Kidney capillary endothelial cell (primary cell): ENCODE measurements around the gene TMPRSS12.
"Not testable (repeated sequence)": the region's sequence is repeated elsewhere in the genome, so short reads cannot be mapped to it uniquely, and the experiment has no call there.

ENCODE experiments used
- DNase-seq: peaks from one replicate; pipeline ENCODE4 v3.0.0-alpha.2; 2018; ENCODE audit warnings: low spot score

TMPRSS12 gene

DNA sequence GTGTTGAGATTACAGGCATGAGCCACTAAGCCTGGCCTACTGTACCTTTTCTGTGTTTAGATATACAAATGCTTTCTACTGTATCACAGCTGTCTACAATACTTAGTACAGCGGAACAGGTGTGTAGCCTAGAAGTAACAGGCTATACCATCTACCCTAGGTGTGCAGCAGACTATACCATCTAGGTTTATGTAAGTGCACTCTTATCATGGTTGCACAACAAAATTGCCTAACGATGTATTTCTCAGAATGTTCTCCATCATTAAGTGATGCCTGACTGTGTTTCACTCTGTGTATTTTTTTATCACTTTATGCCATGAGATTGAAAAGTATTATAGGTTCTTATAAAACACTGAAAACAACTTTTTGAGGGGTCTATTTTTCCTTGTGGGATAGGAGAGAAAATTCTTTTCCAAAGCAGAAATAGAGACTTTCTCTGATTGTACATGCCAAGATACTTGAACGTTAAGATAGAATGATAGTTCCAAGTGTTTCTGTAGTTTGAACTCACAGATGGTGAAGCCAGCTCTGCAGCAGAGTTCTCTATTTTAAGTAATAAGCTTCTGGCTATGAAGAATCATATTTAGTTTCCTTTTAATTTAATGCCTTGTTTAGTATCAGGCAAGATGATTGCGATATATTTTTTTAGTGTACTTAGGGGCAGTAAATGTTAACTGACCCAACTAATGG lies 17.0 kb downstream of the TMPRSS12 start:
- DNase-seq: no peak

DNA sequence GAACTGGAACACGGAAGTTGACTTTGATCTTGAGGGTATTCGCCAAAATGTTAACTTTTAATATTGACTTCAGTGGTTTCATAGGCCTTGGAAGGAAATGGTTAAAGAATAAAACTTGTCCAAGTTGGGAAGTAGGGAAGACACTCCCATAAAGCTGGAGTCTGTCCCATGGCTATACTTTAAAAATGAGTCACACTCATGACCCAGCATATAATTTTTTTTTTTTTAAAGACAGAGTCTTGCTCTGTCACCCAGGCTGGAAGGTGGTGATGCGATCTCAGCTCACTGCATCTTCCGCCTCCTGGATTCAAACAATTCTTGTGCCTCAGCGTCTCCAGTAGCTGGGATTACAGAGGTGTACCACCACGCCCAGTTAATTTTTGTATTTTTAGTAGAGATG lies 19.6 kb downstream of the TMPRSS12 start:
- DNase-seq: no peak

DNA sequence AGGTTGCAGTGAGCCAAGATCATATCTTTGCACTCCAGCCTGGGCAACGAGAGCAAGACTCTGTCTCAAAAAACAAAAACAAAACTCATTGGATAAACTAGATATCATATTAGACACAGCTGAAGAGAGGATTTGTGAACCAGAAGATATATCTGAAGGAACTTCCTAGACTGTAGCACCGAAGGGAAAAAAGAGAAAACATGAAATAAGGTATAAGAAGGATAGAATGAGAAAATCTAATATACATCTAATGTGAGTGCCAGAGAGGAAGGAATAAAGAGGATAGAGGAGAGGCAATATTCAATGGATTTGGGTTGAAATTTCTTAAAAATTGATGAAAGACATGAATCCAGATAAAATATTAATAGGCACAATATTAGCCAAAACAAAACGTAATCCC lies 22.5 kb downstream of the TMPRSS12 start:
- no peak for DNase-seq

DNA sequence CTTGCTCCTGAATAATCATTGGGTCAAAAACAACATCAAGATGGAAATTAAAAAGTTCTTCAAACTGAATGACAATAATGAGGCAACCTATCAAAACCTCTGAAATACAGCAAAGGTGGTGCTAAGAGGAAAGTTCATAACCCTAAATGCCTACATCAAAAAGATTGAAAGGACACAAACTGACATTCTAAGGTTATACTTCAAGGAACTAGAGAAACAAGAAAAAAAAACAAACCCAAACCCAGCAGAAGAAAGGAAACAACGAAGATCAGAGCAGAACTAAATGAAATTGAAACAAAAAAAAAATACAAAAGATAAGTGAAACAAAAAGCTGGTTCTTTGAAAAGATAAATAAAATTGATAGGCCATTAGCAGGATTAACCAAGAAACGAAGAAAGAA lies 26.2 kb downstream of the TMPRSS12 start:
- not testable (repeated sequence) for DNase-seq

DNA sequence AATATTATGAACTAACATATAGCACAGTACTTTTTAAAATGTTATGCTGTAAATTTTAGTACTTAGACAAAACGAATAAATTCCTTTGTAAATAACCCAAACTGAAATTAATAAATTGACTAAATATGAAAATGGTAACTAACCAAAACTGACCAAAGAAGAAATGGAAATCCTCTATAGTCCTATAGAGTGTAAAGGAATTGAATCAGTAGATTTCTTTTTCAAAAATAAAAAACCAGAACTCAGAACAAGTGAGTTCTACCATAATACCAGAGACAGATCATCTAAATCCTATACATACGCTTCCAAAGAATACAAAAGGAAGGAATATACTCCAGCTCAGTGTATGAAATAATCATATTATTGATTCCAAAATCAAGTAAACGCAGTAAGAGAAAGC lies 39.8 kb downstream of the TMPRSS12 start:
- no peak for DNase-seq

DNA sequence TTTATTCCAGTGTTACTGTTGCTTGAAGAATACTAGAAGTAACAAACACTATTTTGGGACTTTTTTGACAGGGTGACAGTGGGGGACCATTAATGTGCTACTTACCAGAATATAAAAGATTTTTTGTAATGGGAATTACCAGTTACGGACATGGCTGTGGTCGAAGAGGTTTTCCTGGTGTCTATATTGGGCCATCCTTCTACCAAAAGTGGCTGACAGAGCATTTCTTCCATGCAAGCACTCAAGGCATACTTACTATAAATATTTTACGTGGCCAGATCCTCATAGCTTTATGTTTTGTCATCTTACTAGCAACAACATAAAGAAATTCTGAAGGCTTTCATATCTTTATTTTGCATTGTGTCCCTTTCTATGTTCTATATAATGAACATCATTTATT lies 44.5 kb downstream of the TMPRSS12 start:
- DNase-seq: no peak

DNA sequence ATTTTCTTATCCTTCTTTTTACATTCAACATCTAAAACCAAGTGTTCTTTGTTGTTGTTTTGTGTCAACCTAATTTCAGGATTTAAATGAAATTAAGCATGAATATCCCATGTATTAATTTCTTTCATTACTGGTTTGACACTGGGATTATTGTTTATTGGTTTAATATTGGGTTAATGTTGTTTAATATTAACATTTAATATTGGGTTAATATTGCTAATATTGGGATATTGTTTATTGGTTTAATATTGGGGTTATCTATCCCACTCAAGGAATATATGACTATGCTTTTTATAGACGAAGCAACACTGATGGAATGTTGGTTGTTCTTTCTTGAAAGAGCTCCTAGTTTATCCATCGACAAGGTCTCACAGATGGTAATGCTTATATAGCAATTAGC lies 45.9 kb downstream of the TMPRSS12 start:
- no peak for DNase-seq

DNA sequence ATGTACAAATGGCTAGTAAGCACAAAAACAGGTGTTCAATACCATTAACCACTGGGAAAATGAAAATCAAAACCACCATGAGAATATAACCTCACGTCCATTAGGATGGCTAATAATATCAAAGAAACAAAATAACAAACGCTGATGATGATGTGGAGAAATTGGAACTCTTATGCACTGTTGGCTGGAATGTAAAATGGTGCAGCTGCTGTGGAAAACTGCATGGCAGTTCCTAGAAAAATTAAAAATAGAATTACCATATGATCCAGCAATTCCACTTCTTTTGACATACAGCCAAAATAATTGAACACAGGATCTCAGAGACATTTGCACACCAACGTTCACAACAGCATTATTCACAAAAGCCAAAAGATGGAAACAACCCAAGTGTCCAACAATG lies 51.5 kb downstream of the TMPRSS12 start:
- no peak for DNase-seq

DNA sequence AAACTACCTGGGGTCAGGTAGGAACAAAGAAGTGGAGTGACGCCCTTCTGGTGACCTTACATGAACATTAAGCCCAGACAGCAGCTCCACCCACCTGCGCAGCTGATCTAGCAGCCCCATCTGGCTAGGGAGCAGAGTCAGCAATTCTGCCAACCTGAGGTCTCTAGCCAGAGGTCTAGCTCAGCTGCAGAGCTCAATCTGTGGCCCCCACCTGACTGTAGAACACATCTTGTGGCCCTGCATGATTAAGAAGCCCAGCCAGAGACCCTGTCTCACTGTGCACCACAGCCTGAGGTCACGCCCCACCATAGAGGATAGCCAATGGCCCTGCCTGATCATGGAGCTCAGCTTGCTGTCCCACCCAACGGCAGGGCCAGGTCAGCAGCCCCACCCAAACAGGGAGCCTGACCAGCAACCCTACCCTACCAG lies 59.0 kb downstream of the TMPRSS12 start:
- DNase-seq: no peak

DNA sequence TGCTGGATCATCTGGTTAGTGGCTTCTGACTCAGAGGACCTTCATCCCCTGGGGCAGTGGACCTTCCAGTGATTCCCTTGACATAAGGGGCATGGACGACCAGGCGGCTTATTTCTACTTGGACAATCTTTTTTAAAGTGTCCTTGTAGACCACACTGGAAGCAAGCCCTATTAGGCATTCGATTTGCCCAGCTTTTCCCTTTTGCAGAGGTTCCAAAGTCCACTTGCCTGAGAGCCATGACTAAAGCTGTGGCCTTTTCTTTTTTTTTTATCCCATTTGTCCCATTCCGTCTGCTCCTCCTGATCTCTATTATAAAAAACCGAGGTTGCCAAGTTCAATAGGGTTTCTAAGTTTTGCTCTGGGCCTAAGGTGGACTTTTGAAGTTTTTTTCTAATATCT lies 65.8 kb downstream of the TMPRSS12 start:
- not testable (repeated sequence) for DNase-seq

DNA sequence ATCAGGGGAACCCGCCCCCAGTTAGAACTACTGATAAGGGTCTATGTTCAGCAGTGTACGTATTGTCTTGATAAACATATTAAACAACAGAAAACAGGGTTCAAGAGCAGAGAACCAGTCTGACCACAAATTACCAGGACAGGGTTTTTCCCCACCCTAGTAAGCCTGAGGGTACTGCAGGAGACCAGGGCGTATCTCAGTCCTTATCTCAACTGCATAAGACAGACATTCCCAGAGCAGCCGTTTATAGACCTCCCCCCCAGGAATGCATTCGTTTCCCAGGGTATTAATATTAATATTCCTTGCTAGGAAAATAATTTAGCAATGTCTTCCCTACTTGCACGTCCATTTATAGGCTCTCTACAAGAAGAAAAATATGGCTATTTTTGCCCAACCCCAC lies 69.6 kb downstream of the TMPRSS12 start:
- not testable (repeated sequence) for DNase-seq

DNA sequence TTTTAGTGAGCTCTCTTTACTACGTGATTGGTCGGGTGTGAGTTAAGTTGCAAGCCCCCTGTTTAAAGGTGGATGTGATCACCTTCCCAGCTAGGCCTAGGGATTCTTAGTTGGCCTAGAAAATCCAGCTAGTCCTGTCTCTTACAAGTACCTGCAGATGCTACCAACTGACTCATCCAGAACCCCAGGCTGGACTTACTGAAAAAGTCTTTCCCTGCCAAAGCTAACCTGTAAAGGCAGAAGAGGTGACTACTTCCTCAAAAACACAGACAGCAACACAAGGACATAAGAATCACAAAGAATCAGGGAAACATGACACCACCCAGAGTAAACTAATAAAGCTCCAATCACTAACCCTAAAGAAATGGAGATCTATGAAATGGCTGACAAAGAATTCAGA lies 70.5 kb downstream of the TMPRSS12 start:
- DNase-seq: no peak

DNA sequence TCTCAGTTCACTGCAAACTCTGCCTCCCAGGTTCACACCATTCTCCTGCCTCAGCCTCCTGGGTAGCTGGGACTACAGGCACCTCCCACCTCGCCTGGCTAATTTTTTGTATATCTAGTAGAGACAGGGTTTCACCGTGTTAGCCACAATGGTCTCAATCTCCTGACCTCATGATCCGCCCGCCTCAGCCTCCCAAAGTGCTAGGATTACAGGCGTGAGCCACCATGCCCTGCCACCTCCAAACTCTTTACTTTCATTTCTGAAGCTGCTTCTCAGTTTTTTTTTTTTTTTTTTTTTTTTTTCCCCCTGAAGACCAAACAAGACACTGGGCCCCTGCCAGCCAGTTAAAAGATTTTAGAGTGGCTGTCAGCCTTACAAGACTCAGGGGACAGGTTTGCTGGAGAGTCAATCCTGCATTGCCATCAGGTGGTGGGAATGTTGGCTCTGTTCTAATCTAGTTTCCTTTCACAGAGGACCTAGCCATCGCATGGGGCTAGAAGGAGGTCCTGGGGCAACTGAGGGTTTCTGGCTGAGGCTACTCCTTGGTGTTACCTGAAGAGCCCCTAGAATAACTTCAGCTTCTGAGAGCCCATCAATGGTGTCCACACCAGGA lies 72.3 kb downstream of the TMPRSS12 start:
- no peak for DNase-seq

DNA sequence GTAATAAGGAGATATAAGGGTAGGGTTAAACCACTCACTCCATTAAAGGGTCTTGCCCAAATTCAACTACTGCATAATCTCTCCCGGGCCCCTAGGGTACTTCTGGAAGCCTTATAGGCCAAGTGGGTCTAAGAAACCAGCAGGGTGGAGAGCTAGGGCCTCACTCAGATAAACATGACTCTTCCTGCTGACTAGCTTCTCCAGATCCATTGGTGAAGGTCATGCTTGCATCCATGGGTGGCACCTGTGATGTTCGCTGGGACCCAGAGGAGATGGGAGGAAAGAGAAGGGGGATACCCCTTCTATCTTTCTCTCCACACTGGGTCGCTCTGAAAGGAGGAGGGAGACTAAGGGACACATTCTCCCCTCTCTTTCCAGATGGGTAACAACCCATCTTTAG lies 73.6 kb downstream of the TMPRSS12 start:
- no peak for DNase-seq

DNA sequence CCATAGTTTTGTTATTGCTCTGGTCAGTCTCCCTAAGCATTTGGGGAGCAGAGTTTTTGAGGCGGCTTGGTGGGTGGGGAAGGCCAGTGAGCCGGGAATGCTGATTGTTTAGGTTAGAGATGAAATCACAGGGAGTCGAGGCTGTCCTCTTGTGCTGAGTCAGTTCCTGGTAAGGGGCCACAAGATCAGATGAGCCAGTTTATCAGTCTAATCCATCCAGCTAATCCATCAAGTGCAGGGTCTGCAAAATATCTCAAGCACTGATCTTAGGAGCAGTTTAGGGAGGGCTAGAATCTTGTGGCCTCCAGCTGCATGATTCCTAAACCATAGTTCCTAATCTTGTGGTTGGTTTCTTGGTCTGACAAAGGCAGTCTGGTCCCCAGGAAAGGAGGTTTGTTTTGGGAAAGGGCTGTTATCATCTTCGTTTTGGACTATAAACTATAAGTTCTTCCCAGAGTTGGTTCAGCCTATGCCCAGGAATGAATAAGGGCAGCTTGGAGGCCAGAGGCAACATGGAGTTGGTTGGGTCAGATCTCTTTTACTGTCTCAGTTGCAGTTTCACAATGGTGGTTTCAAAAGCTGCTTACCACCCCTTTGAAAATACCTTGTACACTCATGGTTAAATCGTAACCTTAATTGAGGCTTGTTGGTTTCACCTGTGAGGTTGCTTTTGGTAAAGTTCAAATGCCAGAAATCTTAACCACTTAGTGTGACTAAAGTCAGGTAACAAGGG lies 76.0 kb downstream of the TMPRSS12 start:
- no peak for DNase-seq

DNA sequence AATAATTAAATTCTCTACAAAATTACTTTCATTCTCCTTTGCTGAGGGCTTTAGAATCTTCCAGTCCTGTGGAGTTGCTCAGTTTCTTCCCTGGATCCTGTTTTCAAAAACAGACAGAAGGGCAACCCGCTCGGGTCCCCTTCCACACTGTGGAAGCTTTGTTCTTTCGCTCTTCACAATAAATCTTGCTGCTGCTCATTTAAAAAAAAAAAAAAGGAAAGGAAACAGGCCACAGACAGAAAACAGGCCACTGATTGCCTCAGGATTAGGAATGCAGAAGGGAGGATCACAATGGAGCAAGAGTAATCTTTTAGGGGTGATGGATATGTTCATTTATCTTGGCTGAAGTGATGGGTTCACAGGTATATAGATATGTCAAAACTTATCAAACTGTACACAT lies 80.1 kb downstream of the TMPRSS12 start:
- DNase-seq: no peak

DNA sequence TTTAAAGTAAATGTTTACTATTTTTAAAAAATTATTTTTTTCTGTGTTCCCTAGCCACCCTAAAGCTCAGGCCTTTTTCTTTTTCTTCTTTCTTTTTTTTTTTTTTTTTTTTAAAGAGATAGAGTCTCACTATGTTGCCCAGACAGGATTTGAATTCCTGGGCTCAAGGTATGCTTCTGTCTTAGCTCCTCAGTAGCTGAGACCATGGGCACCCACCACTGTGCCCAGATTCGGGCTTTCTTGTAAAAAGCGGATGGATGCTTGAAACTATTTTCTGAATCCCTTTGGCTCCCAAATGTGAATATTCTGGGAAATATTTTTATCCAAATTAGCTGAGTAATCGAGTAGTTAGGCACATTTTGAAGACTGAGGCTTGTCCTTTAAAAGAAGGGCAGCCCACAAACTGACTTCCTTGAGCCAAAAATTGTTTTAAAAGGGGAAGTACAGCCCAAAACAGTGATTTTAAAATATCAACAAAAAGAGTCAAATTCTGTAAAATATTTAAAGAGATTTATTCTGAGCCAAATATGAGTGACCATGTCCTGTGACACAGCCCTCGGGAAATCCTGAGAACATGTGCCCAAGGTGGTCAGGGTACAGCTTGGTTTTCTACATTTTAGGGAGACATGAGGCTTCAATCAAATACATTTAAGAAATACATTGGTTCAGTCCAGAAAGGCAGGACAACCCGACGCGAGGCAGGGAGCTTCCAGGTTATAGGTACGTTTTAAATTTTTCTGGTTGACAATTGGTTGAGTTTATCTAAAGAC lies 80.8 kb downstream of the TMPRSS12 start:
- no peak for DNase-seq

DNA sequence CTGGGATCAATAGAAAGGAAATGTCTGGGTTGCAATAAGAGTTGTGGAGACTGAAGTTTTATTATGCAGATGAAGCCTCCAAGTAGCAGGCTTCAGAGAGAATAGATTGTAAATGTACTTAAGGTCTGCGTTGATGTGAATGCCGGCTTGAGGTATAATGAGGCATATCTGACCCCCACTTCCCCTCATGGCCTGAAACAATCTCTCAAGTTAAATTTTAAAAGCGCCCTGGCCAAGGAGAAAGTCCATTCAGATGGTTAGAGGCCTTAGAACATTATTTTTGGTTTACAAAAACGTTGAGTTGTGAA lies 81.4 kb downstream of the TMPRSS12 start:
- no peak for DNase-seq

DNA sequence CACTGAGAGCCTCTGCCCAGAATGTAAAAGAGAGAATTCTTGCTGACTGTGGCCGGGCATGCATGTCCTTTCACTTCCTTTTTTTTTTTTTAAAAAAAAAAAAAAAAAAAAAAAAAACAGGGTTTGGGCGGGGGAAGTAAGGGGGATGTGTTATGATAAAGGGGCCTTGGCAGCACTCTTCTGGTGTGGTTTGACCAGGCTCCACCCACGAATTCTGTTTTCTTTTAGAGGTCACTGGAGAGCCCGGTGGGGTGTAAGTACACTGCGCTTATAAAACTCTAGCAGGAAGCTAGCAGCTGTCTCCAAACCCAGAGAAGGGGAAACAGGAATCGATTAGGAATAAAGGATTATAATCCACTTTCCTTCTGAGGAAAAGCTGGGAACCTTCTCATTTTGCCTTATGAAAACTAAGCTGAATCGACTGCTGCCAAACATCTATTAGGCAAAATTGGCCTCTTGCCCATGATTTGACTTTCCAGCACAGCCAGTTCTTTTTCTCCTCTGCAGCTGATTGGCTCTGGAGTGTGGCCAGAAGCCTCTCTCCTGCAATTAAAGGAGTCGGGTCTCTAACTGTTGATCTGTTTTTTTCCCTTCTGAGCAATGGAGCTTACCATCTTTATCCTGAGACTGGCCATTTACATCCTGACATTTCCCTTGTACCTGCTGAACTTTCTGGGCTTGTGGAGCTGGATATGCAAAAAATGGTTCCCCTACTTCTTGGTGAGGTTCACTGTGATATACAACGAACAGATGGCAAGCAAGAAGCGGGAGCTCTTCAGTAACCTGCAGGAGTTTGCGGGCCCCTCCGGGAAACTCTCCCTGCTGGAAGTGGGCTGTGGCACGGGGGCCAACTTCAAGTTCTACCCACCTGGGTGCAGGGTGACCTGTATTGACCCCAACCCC lies 82.0 kb downstream of the TMPRSS12 start:
- DNase-seq: peak; percentile 10

DNA sequence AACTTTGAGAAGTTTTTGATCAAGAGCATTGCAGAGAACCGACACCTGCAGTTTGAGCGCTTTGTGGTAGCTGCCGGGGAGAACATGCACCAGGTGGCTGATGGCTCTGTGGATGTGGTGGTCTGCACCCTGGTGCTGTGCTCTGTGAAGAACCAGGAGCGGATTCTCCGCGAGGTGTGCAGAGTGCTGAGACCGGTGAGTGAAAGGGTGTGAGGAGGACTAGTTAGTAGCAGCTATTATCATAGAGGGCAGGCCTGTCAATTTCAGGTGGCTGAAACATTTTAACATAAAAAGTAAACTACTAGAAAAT lies 82.6 kb downstream of the TMPRSS12 start:
- no peak for DNase-seq

DNA sequence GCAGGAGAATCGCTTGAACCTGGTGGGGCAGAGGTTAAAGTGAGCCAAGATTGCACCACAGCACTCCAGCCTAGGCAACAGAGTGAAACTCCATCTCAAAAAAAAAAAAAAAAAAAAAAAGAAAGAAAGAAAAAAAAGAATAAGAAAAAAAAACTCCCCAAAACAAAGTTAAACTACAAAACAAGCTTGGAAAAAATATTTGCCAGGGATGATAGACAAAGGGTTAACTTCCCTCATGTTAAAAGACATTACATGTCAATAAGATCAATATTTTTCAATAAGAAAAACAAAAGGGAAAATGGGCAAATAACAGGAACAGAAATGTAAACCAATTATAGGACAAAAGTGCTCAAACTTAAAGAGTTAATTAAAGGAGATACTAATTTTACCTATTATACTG lies 83.2 kb downstream of the TMPRSS12 start:
- DNase-seq: no peak

DNA sequence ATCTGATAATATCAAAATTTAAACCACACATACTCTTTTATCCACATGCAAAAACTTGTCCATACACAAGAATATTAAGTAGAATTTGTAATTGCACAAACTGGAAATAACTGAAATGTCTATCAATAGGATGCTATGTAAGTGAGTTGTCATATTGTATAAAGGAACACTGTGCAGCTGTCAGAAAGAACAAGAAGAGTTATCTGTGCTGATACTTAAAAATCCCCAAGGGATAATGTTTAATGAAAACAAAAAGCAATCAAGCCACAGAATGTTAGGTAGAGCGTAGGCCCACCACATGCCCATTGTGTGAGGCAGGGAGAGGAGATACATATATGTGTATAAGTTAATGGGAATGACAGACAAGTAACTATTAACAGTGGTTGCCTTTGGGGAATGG lies 83.7 kb downstream of the TMPRSS12 start:
- no peak for DNase-seq
